SK-N-SH (cell line): ENCODE results near the gene ADCY1. TPM values are rescaled to one million over a fixed set of nuclear protein-coding genes. Genes with fewer than 3 reads are reported as not detected.

ENCODE experiments used
- CTCF ChIA-PET: fragments of 300-600, 350-600 bp; formaldehyde crosslinking; extraction: SDS; loops from one replicate; lab custom pipeline; 2021; lab: Yijun Ruan, JAX
- POLR2A ChIA-PET: fragments of 350-600 bp; sonication (Branson Sonifier 250); formaldehyde crosslinking; extraction: SDS; loops from one replicate; lab custom pipeline; 2020; ENCODE audit warnings: antibody characterized with exemption, inconsistent platforms; lab: Yijun Ruan, JAX
- DNase-seq: peaks from one replicate; pipeline ENCODE4 v3.0.0; 2012
- H2AFZ ChIP-seq: fragments of 200-600 bp; sonication (generic); 2 replicates; pipeline ENCODE4 v1.8.1; 2016; ENCODE audit warnings: antibody characterized with exemption, mild to moderate bottlenecking, low read depth
- H3F3A ChIP-seq: fragments of 200-600 bp; sonication (generic); replicated peaks from 2 replicates; pipeline ENCODE3; 2016; ENCODE audit warnings: antibody characterized with exemption, mild to moderate bottlenecking; ENCODE audit not compliant: insufficient read depth
- H3K27ac ChIP-seq, 2 experiments: fragments of 200-500 bp in 1 of 2; fragments of 200-600 bp in 1 of 2; sonication (Bioruptor generic) in 1 of 2; sonication (generic), shearing (Covaris generic) in 1 of 2; 2 replicates each; pipeline versions ENCODE4 v1.5.1 to v1.6.1; 2014 to 2016; ENCODE audit warnings: low read depth in 2 of 2, inconsistent platforms in 1 of 2, low read length in 1 of 2, mild to moderate bottlenecking in 1 of 2, mixed read lengths in 1 of 2
- H3K27me3 ChIP-seq: fragments of 200-600 bp; sonication (generic), shearing (Covaris generic); 2 replicates; pipeline ENCODE4 v1.6.1; 2016; ENCODE audit warnings: mixed run types; ENCODE audit not compliant: insufficient read depth
- H3K36me3 ChIP-seq, 2 experiments: fragments of 200-500 bp in 1 of 2; fragments of 200-600 bp in 1 of 2; sonication (Bioruptor generic) in 1 of 2; sonication (generic) in 1 of 2; replicated peaks in 1 of 2; 2 replicates each; pipeline versions ENCODE3 to v1.5.1; 2014 to 2016; ENCODE audit warnings: low read length in 1 of 2, mild to moderate bottlenecking in 1 of 2; ENCODE audit not compliant: insufficient read depth in 2 of 2, control insufficient read depth in 1 of 2
- H3K4me1 ChIP-seq, 2 experiments: fragments of 200-500 bp in 1 of 2; fragments of 200-600 bp in 1 of 2; sonication (Bioruptor generic) in 1 of 2; sonication (generic), shearing (Covaris generic) in 1 of 2; 2 replicates each; pipeline versions ENCODE4 v1.5.1 to v1.6.1; 2014 to 2016; ENCODE audit warnings: low read depth in 1 of 2, low read length in 1 of 2, mixed run types in 1 of 2; ENCODE audit not compliant: insufficient read depth in 2 of 2, control insufficient read depth in 1 of 2
- H3K4me2 ChIP-seq: fragments of 200-600 bp; sonication (generic), shearing (Covaris generic); 2 replicates; pipeline ENCODE4 v1.6.1; 2017; ENCODE audit warnings: mixed run types
- H3K4me3 ChIP-seq, 2 experiments: fragments of 200-500 bp in 1 of 2; fragments of 200-600 bp in 1 of 2; sonication (Bioruptor generic) in 1 of 2; sonication (generic), shearing (Covaris generic) in 1 of 2; 2 replicates each; pipeline versions ENCODE4 v1.5.1 to v1.8.1; 2014 to 2016; ENCODE audit warnings: low read depth in 2 of 2, inconsistent platforms in 1 of 2, low read length in 1 of 2, mild to moderate bottlenecking in 1 of 2, mixed read lengths in 1 of 2, moderate library complexity in 1 of 2
- H3K79me2 ChIP-seq: fragments of 200-600 bp; sonication (generic); 2 replicates; pipeline ENCODE4 v1.8.1; 2017; ENCODE audit warnings: mild to moderate bottlenecking; ENCODE audit not compliant: insufficient read depth
- H3K9ac ChIP-seq: fragments of 200-600 bp; sonication (generic); 2 replicates; pipeline ENCODE4 v1.6.1; 2017; ENCODE audit warnings: mixed run types
- H3K9me2 ChIP-seq: fragments of 200-600 bp; sonication (generic); 2 replicates; pipeline ENCODE4 v1.6.1; 2017; ENCODE audit warnings: mixed run types
- H3K9me3 ChIP-seq: fragments of 200-600 bp; sonication (generic); 2 replicates; pipeline ENCODE4 v1.6.1; 2017; ENCODE audit warnings: mixed run types, mild to moderate bottlenecking, moderate library complexity
- H4K20me1 ChIP-seq: fragments of 200-600 bp; sonication (generic); 2 replicates; pipeline ENCODE4 v1.6.1; 2017; ENCODE audit warnings: mild to moderate bottlenecking, mixed run types; ENCODE audit not compliant: insufficient read depth
- CHD2 ChIP-seq: fragments of 150-350 bp; IDR thresholded peaks from 2 replicates; pipeline ENCODE4 v1.6.1; 2018; ENCODE audit warnings: low read length; ENCODE audit not compliant: partially characterized antibody
- EZH2phosphoT487 ChIP-seq: fragments of 200-600 bp; sonication (generic); IDR thresholded peaks from 2 replicates; pipeline ENCODE4 v1.6.1; 2017; ENCODE audit warnings: low read depth, mixed run types, mild to moderate bottlenecking, antibody characterized with exemption, moderate library complexity, borderline replicate concordance
- FOSL2 ChIP-seq: IDR thresholded peaks from 2 replicates; pipeline ENCODE4 v1.4.0; 2012; ENCODE audit warnings: low read depth, mild to moderate bottlenecking, moderate library complexity, borderline replicate concordance
- GABPA ChIP-seq: IDR thresholded peaks from 2 replicates; pipeline ENCODE4 v1.4.0; 2012; ENCODE audit warnings: low read depth, mild to moderate bottlenecking
- GATA2 ChIP-seq: sonication (generic); formaldehyde crosslinking; IDR thresholded peaks from 2 replicates; pipeline ENCODE4 v1.5.0; 2020; ENCODE audit warnings: mild to moderate bottlenecking, missing genetic modification reagents
- JUND ChIP-seq: IDR thresholded peaks from 2 replicates; pipeline ENCODE4 v1.4.0; 2012
- NFIC ChIP-seq: IDR thresholded peaks from 2 replicates; pipeline ENCODE4 v1.4.0; 2012; ENCODE audit warnings: borderline replicate concordance
- NRF1 ChIP-seq: IDR thresholded peaks from 2 replicates; pipeline ENCODE4 v1.6.1; 2012; ENCODE audit warnings: low read depth, mild to moderate bottlenecking, low read length
- RAD21 ChIP-seq: IDR thresholded peaks from 2 replicates; pipeline ENCODE4 v1.6.1; 2012; ENCODE audit warnings: mild to moderate bottlenecking, low read length
- RCOR1 ChIP-seq: fragments of 150-350 bp; IDR thresholded peaks from 2 replicates; pipeline ENCODE4 v1.6.1; 2017; ENCODE audit warnings: antibody characterized with exemption, low read length
- RFX5 ChIP-seq: IDR thresholded peaks from 2 replicates; pipeline ENCODE4 v1.6.1; 2012; ENCODE audit warnings: mild to moderate bottlenecking, improper control_type of control experiment, low read length
- SIN3A ChIP-seq: IDR thresholded peaks from 2 replicates; pipeline ENCODE4 v1.6.1; 2012; ENCODE audit warnings: low read depth, mild to moderate bottlenecking, low read length, moderate library complexity, borderline replicate concordance
- TAF1 ChIP-seq: IDR thresholded peaks from 2 replicates; pipeline ENCODE4 v1.6.1; 2012; ENCODE audit warnings: low read depth, mild to moderate bottlenecking, low read length, moderate library complexity, borderline replicate concordance
- TEAD4 ChIP-seq: IDR thresholded peaks from 2 replicates; pipeline ENCODE4 v1.4.0; 2012; ENCODE audit warnings: mild to moderate bottlenecking, borderline replicate concordance; ENCODE audit not compliant: insufficient read depth
- YY1 ChIP-seq: IDR thresholded peaks from 2 replicates; pipeline ENCODE4 v1.4.0; 2012; ENCODE audit warnings: low read depth, mild to moderate bottlenecking
- WGBS: methylation state at CpG from one replicate; pipeline ENCODE4 v1.1.6; 2017; ENCODE audit warnings: low lambda C conversion rate; 5-methylcytosine and 5-hydroxymethylcytosine counted together
- polyA plus RNA-seq, 3 experiments: library from polyadenylated mRNA; depleted of rRNA; stranded (reverse); fragments of >200 nt; gene quantifications; 2 replicates each; pipeline ENCODE4 v1.2.3, GENCODE V29; 2012
- TF ChIP-seq, protein P1 (sequence below): IDR thresholded peaks from 2 replicates; pipeline ENCODE4 v1.4.0; 2012; ENCODE audit warnings: low read depth
- TF ChIP-seq, protein P2 (sequence below): IDR thresholded peaks from 2 replicates; pipeline ENCODE4; 2012

Gene ADCY1
- polyA plus RNA-seq, 1 of the 3 experiments (the other 2 are of a cell fraction): 0.16 TPM

DNA sequence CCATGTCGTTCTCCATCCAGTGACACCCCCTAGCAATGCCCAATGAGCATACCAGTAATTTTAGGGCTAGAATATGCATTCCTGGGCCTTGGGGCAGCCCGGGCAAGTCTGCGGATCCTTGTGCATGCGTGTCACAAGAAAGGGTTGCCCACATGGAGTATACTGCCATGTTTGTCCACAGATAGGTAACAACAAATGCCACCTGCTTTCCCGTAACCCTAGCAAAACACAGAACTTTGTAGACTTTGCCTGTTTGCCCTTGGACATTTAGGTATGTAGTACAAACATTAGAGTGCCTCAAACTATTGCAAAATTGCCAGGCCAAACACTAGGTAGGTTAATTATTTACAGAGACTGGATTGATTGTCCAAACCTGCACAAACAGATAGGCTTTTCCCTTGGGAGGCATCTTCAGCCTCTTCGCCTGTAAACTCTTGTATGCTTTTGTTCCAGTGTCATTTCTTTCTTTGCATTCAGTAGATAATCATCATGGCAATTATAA lies 117.0 kb downstream of the ADCY1 start:
- Histone ChIP-seq H3K9ac (no peak overlapping the region), H4K20me1 (no peaks in the 10 kb centered on the region), H3K36me3 (peaks cover 0 to 14% of the 10 kb centered on the region in 2 experiments), H3K4me3 (no peak overlapping the region), H2AFZ (no peak overlapping the region), H3F3A (no peaks in the 10 kb centered on the region), H3K79me2 (no peaks in the 10 kb centered on the region), H3K9me3 (0 out of 2 replicates have a peak, but pooled peaks cover 4% of the 10 kb centered on the region), H3K27ac (no peak overlapping the region)
- POLR2A ChIA-PET: no interaction called here
- TF ChIP-seq RFX5 (no peak), GATA2 (no peak), RAD21 (no peak)
- TF ChIP-seq, all 33 proteins: peak for 0
- no peaks in the 10 kb centered on the region for H3K27me3 ChIP-seq
- no peak for DNase-seq
- CTCF ChIA-PET: no interaction called here
- 50% methylated on average over 6 of the region's 6 CpGs for WGBS
- H3K4me1 ChIP-seq: peaks cover 4 to 8% of the 10 kb centered on the region in 2 experiments; a peak in 3 of 4 replicates
- H3K4me2 ChIP-seq: no peak overlapping the region
- H3K9me2 ChIP-seq: no peaks in the 10 kb centered on the region

DNA sequence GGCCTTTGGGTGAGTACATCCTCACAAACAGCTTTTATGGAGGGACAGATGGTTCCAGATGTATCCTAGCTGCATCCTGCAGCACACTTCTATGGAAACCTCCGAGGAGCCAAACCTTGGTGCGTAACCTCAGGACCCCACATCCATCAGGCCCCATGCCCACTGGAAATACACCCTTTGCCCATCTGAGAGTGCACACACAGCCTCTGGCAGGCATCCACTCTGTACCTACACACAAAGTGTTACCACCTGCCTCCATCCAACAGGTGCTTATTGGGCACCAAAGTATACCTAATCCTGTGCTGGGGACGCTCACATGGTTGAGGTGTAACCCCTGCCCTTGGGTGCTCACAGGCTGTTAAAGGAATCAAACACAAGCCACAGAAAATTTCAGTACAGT lies 117.9 kb downstream of the ADCY1 start:
- WGBS: 49% methylated on average over 3 of the region's 3 CpGs
- no peak overlapping the region for H2AFZ ChIP-seq
- H3F3A ChIP-seq: no peaks in the 10 kb centered on the region
- H3K9me2 ChIP-seq: no peaks in the 10 kb centered on the region
- no peak overlapping the region for H3K4me2 ChIP-seq
- H3K4me3 ChIP-seq: no peak overlapping the region
- DNase-seq: no peak
- 0 out of 2 replicates have a peak, but pooled peaks cover 4% of the 10 kb centered on the region for H3K9me3 ChIP-seq
- TF ChIP-seq FOSL2 (no peak), GABPA (no peak), NRF1 (no peak), YY1 (no peak), TEAD4 (no peak), JUND (no peak), EZH2phosphoT487 (no peak), NFIC (no peak), RFX5 (no peak), SIN3A (no peak), RCOR1 (no peak), TAF1 (no peak), CHD2 (no peak)
- TF ChIP-seq, protein P1, sequence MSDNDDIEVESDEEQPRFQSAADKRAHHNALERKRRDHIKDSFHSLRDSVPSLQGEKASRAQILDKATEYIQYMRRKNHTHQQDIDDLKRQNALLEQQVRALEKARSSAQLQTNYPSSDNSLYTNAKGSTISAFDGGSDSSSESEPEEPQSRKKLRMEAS: no peak
- TF ChIP-seq, protein P2, sequence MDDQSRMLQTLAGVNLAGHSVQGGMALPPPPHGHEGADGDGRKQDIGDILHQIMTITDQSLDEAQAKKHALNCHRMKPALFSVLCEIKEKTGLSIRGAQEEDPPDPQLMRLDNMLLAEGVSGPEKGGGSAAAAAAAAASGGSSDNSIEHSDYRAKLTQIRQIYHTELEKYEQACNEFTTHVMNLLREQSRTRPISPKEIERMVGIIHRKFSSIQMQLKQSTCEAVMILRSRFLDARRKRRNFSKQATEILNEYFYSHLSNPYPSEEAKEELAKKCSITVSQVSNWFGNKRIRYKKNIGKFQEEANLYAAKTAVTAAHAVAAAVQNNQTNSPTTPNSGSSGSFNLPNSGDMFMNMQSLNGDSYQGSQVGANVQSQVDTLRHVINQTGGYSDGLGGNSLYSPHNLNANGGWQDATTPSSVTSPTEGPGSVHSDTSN: no peak
- no peaks in the 10 kb centered on the region for H3K79me2 ChIP-seq
- H3K27ac ChIP-seq: no peak overlapping the region
- peaks cover 0 to 14% of the 10 kb centered on the region in 2 experiments for H3K36me3 ChIP-seq
- no peaks in the 10 kb centered on the region for H4K20me1 ChIP-seq
- H3K9ac ChIP-seq: no peak overlapping the region
- ChIA-PET POLR2A (no interaction called here), CTCF (interaction anchor here (1.0 kb wide), 1 partner anchor 20 kb away, joined by 6 read pairs; no protein-coding TSS in a partner anchor)
- H3K27me3 ChIP-seq: no peaks in the 10 kb centered on the region
- peaks cover 4 to 8% of the 10 kb centered on the region in 2 experiments; a peak in 3 of 4 replicates for H3K4me1 ChIP-seq
